ENCODE data around the gene CALCB. TPM values are rescaled to one million over a fixed set of nuclear protein-coding genes. Genes with fewer than 3 reads are reported as not detected.
"Not testable (repeated sequence)": the region's sequence is repeated elsewhere in the genome, so short reads cannot be mapped to it uniquely, and the experiment has no call there.

CALCB gene
- total and polyA plus RNA-seq, 2 donors from 2014 or later = 0.22 TPM; not detected in 1

DNA sequence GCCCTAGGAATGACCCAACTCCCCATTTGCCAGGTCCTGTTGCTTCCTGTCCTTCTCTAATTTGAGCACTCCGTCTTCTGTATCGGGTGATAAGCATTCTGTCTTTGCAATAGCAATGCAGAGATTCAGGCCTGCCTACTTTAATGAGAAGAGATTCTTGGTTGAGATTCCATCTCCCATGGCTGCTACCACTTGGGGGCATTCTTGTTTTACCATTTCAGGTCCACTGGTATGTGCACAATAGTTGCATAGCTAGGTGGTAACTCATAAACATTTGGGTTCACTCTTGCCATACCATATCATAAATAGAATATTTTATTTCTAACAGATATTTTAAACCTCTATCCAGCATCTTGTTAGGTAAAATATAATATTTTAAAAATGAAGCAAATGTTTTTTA lies 34.4 kb upstream of the CALCB start:
- TF ChIP-seq, protein P1, sequence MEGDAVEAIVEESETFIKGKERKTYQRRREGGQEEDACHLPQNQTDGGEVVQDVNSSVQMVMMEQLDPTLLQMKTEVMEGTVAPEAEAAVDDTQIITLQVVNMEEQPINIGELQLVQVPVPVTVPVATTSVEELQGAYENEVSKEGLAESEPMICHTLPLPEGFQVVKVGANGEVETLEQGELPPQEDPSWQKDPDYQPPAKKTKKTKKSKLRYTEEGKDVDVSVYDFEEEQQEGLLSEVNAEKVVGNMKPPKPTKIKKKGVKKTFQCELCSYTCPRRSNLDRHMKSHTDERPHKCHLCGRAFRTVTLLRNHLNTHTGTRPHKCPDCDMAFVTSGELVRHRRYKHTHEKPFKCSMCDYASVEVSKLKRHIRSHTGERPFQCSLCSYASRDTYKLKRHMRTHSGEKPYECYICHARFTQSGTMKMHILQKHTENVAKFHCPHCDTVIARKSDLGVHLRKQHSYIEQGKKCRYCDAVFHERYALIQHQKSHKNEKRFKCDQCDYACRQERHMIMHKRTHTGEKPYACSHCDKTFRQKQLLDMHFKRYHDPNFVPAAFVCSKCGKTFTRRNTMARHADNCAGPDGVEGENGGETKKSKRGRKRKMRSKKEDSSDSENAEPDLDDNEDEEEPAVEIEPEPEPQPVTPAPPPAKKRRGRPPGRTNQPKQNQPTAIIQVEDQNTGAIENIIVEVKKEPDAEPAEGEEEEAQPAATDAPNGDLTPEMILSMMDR (IDR thresholded peaks at IDR 0.05; ENCODE audit: borderline replicate concordance, extremely low read depth, insufficient read depth) = no peak
- H3K27ac ChIP-seq (ENCODE audit: low read depth in 2 of 2, low read length in 2 of 2) = no peak overlapping the region
- no peaks in the 10 kb centered on the region for H3K27me3 ChIP-seq (ENCODE audit: control insufficient read depth, insufficient read depth, low read length)
- no peaks in the 10 kb centered on the region for H3K36me3 ChIP-seq (ENCODE audit: control insufficient read depth in 2 of 3, insufficient read depth in 3 of 3, low read length in 3 of 3)
- H3K4me3 ChIP-seq (ENCODE audit: low read length in 3 of 3) = no peak overlapping the region
- intact Hi-C loops (cut with DNase I) = no loop called here
- H3K9me3 ChIP-seq (ENCODE audit: control insufficient read depth in 2 of 3, insufficient read depth in 1 of 3, low read length in 3 of 3) = no peaks in the 10 kb centered on the region
- DNase-seq = peak in 1 of 5 donors; percentile 8
- H3K9ac ChIP-seq (ENCODE audit: low read length in 3 of 3) = no peak overlapping the region
- H3K4me1 ChIP-seq (ENCODE audit: control insufficient read depth in 2 of 3, insufficient read depth in 2 of 3, low read depth in 1 of 3, low read length in 3 of 3) = no peaks in the 10 kb centered on the region
- FAIRE-seq = peak; percentile 38

DNA sequence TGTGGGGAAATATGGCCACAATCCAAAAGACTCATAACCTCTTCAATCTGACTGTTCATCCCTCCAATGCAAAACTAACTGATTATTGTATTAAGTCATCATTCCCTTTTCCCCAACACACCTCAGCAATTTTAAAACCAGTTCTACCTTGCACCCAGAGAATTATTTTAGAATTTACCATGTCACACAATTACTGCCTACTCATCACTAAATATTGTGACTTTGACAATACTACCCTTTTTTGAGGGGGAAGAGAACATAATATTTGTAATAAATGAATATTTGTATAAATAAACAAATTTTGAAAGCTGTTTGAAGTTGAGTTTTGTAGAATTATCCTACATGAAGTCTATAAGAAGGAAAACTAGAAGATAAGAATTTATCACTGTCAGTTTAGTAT lies 28.2 kb upstream of the CALCB start:
- Histone ChIP-seq H3K36me3 (ENCODE audit: control insufficient read depth in 2 of 3, insufficient read depth in 3 of 3, low read length in 3 of 3) (no peaks in the 10 kb centered on the region), H3K9ac (ENCODE audit: low read length in 3 of 3) (no peak overlapping the region), H3K4me3 (ENCODE audit: low read length in 3 of 3) (no peak overlapping the region), H3K9me3 (ENCODE audit: control insufficient read depth in 2 of 3, insufficient read depth in 1 of 3, low read length in 3 of 3) (no peaks in the 10 kb centered on the region), H3K27ac (ENCODE audit: low read depth in 2 of 2, low read length in 2 of 2) (no peak overlapping the region), H3K4me1 (ENCODE audit: control insufficient read depth in 2 of 3, insufficient read depth in 2 of 3, low read depth in 1 of 3, low read length in 3 of 3) (no peaks in the 10 kb centered on the region), H3K27me3 (ENCODE audit: control insufficient read depth, insufficient read depth, low read length) (no peaks in the 10 kb centered on the region)
- TF ChIP-seq, protein P1 (IDR thresholded peaks at IDR 0.05; ENCODE audit: borderline replicate concordance, extremely low read depth, insufficient read depth) = no peak
- no peak for DNase-seq
- FAIRE-seq = no peak
- intact Hi-C loops (cut with DNase I) = no loop called here

DNA sequence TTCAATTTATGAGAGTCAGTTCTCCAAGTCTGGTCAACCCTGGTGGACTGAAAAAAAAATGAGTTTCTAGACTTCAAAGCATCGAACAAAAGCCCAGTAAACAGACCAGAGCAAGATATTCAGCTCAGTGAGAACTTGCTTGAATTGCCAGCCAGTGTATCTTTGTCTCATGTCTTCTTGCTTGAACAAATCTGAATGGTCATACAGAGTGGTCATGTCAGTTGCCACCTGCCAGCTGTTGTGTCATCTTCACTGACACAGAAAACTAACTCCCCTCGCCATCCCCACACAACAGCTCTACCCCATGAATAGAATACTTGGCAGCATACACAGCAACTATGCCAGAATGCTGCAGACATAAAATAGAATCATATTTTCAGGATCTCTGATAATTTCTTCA lies 27.5 kb upstream of the CALCB start:
- Histone ChIP-seq H3K9ac (ENCODE audit: low read length in 3 of 3) (no peak overlapping the region), H3K4me3 (ENCODE audit: low read length in 3 of 3) (no peak overlapping the region), H3K27me3 (ENCODE audit: control insufficient read depth, insufficient read depth, low read length) (no peaks in the 10 kb centered on the region), H3K9me3 (ENCODE audit: control insufficient read depth in 2 of 3, insufficient read depth in 1 of 3, low read length in 3 of 3) (no peaks in the 10 kb centered on the region), H3K27ac (ENCODE audit: low read depth in 2 of 2, low read length in 2 of 2) (no peak overlapping the region), H3K36me3 (ENCODE audit: control insufficient read depth in 2 of 3, insufficient read depth in 3 of 3, low read length in 3 of 3) (no peaks in the 10 kb centered on the region), H3K4me1 (ENCODE audit: control insufficient read depth in 2 of 3, insufficient read depth in 2 of 3, low read depth in 1 of 3, low read length in 3 of 3) (no peaks in the 10 kb centered on the region)
- no peak for FAIRE-seq
- TF ChIP-seq, protein P1 (IDR thresholded peaks at IDR 0.05; ENCODE audit: borderline replicate concordance, extremely low read depth, insufficient read depth) = no peak
- DNase-seq = no peak
- intact Hi-C loops (cut with DNase I) = no loop called here

DNA sequence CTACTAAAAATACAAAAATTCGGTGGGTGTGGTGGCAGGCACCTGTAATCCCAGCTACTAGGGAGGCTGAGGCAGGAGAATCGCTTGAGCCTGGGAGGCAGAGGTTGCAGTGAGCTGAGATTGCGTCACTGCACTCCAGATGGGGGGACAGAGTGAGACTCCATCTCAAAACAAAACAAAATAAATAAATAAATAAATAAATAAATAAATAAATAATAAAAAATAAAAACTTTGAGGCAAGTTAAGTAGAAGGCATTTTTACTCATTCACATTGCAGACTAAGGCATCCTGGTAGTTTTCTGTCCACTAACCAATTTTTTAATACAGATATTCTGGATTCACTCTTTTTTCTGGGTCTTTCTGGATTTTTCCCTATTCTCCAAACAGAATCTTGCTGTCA lies 26.7 kb upstream of the CALCB start:
- H3K9me3 ChIP-seq (ENCODE audit: control insufficient read depth in 2 of 3, insufficient read depth in 1 of 3, low read length in 3 of 3); H3K27ac ChIP-seq (ENCODE audit: low read depth in 2 of 2, low read length in 2 of 2); FAIRE-seq; H3K4me3 ChIP-seq (ENCODE audit: low read length in 3 of 3); H3K9ac ChIP-seq (ENCODE audit: low read length in 3 of 3); H3K27me3 ChIP-seq (ENCODE audit: control insufficient read depth, insufficient read depth, low read length); DNase-seq; H3K4me1 ChIP-seq (ENCODE audit: control insufficient read depth in 2 of 3, insufficient read depth in 2 of 3, low read depth in 1 of 3, low read length in 3 of 3); H3K36me3 ChIP-seq (ENCODE audit: control insufficient read depth in 2 of 3, insufficient read depth in 3 of 3, low read length in 3 of 3); intact Hi-C loops (cut with DNase I): not testable (repeated sequence)

Measured in kidney (tissue), 14 donors.